Measurements from ENCODE around the gene CXCL12.

CXCL12 gene

GRCh38 chr10:44416021-44416771 lies 31.3 kb upstream of the CXCL12 start:
- H3K4me3 ChIP-seq (ENCODE audit: low read length), result no peak overlapping the region
- TF ChIP-seq CTCF (IDR thresholded peaks at IDR 0.05; ENCODE audit: insufficient read depth, low read depth, low read length, missing control alignments), result no peak
- DNase-seq (ENCODE audit: low read depth), result no peak

GRCh38 chr10:44415121-44415520 lies 30.2 kb upstream of the CXCL12 start:
- H3K4me3 ChIP-seq (ENCODE audit: low read length), result no peak overlapping the region
- DNase-seq (ENCODE audit: low read depth), result no peak
- TF ChIP-seq CTCF (IDR thresholded peaks at IDR 0.05; ENCODE audit: insufficient read depth, low read depth, low read length, missing control alignments), result no peak

- H3K4me3 ChIP-seq (ENCODE audit: low read length), result no peak overlapping the region
- TF ChIP-seq CTCF (IDR thresholded peaks at IDR 0.05; ENCODE audit: insufficient read depth, low read depth, low read length, missing control alignments), result no peak
- DNase-seq (ENCODE audit: low read depth), result no peak
These were observed 28.5 kb upstream of the CXCL12 start for GRCh38 chr10:44413416-44413815.

- no peak overlapping the region for H3K4me3 ChIP-seq (ENCODE audit: low read length)
- TF ChIP-seq CTCF (IDR thresholded peaks at IDR 0.05; ENCODE audit: insufficient read depth, low read depth, low read length, missing control alignments), result no peak
- DNase-seq (ENCODE audit: low read depth), result no peak
These were observed 26.4 kb upstream of the CXCL12 start for GRCh38 chr10:44411251-44411650.

- no peak overlapping the region for H3K4me3 ChIP-seq (ENCODE audit: low read length)
- no peak for DNase-seq (ENCODE audit: low read depth)
- no peak for TF ChIP-seq CTCF (IDR thresholded peaks at IDR 0.05; ENCODE audit: insufficient read depth, low read depth, low read length, missing control alignments)
These were observed 20.0 kb upstream of the CXCL12 start for GRCh38 chr10:44404741-44405437.

- no peak overlapping the region for H3K4me3 ChIP-seq (ENCODE audit: low read length)
These were observed 17.7 kb upstream of the CXCL12 start for GRCh38 chr10:44402465-44403195.

More at GRCh38 chr10:44402465-44403195, 17.7 kb upstream of the CXCL12 start:
- no peak for TF ChIP-seq CTCF (IDR thresholded peaks at IDR 0.05; ENCODE audit: insufficient read depth, low read depth, low read length, missing control alignments)
- DNase-seq (ENCODE audit: low read depth), result no peak
